CD8-positive, alpha-beta memory T cell (primary cell): ENCODE results near the gene ZCCHC17. TPM values are rescaled to one million over a fixed set of nuclear protein-coding genes. Genes with fewer than 3 reads are reported as not detected.
"Not testable (repeated sequence)": the region's sequence is repeated elsewhere in the genome, so short reads cannot be mapped to it uniquely, and the experiment has no call there.

Experiments used
- CTCF ChIA-PET: fragments of 350-600 bp; sonication (Branson Sonifier 250); formaldehyde crosslinking; loops from one replicate; lab custom pipeline; 2021; ENCODE audit warnings: antibody characterized with exemption; lab: Charles Lee
- POLR2A ChIA-PET: fragments of 350-600 bp; sonication (Branson Sonifier 250); formaldehyde crosslinking; loops from one replicate; lab custom pipeline; 2021; ENCODE audit warnings: antibody characterized with exemption; lab: Charles Lee
- DNase-seq, 5 donors: peaks; one replicate each; pipeline versions ENCODE4 v3.0.0 to v3.0.0-alpha.2; 2020 to 2022; ENCODE audit warnings: mixed read lengths in 1 of 5
- H3K27ac ChIP-seq: one replicate; pipeline ENCODE4 v1.7.0; 2013; ENCODE audit warnings: low read depth, mild to moderate bottlenecking, low read length, moderate library complexity
- H3K27me3 ChIP-seq: 2 replicates; pipeline ENCODE4 v1.7.0; 2013; ENCODE audit warnings: low read length, mild to moderate bottlenecking; ENCODE audit not compliant: insufficient read depth, poor library complexity, severe bottlenecking
- H3K36me3 ChIP-seq: 2 replicates; pipeline ENCODE4 v1.7.0; 2013; ENCODE audit warnings: mild to moderate bottlenecking, low read length, moderate library complexity; ENCODE audit not compliant: insufficient read depth
- H3K4me1 ChIP-seq: 2 replicates; pipeline ENCODE4 v1.7.0; 2013; ENCODE audit warnings: mild to moderate bottlenecking, low read length, moderate library complexity; ENCODE audit not compliant: insufficient read depth
- H3K4me3 ChIP-seq: 2 replicates; pipeline ENCODE4 v1.7.0; 2013; ENCODE audit warnings: mild to moderate bottlenecking, low read length
- H3K9me3 ChIP-seq: 2 replicates; pipeline ENCODE4 v1.7.0; 2013; ENCODE audit warnings: mild to moderate bottlenecking, low read length
- H3K27ac Mint-ChIP-seq, 8 donors: one replicate each; pipeline ENCODE4 v1.8.0; 2020 to 2021; ENCODE audit warnings: mixed read lengths in 8 of 8, mild to moderate bottlenecking in 6 of 8, inconsistent platforms in 3 of 8, moderate library complexity in 3 of 8
- H3K27me3 Mint-ChIP-seq, 2 donors: one replicate each; pipeline ENCODE4 v1.8.0; 2020 to 2021; ENCODE audit warnings: mixed read lengths in 2 of 2, mild to moderate bottlenecking in 1 of 2, moderate library complexity in 1 of 2
- H3K36me3 Mint-ChIP-seq, 3 donors: one replicate each; pipeline ENCODE4 v1.8.0; 2020 to 2021; ENCODE audit warnings: mixed read lengths in 3 of 3, inconsistent platforms in 1 of 3, mild to moderate bottlenecking in 1 of 3
- H3K4me1 Mint-ChIP-seq, 3 donors: one replicate each; pipeline ENCODE4 v1.8.0; 2020 to 2021; ENCODE audit warnings: mixed read lengths in 3 of 3, inconsistent platforms in 1 of 3, mild to moderate bottlenecking in 1 of 3
- H3K4me3 Mint-ChIP-seq, 7 donors: one replicate each; pipeline ENCODE4 v1.8.0; 2020 to 2021; ENCODE audit warnings: mixed read lengths in 7 of 7, mild to moderate bottlenecking in 6 of 7, moderate library complexity in 4 of 7, inconsistent platforms in 2 of 7
- H3K9me3 Mint-ChIP-seq, 5 donors: one replicate each; pipeline ENCODE4 v1.8.0; 2020 to 2022; ENCODE audit warnings: mixed read lengths in 5 of 5, mild to moderate bottlenecking in 3 of 5, moderate library complexity in 2 of 5, inconsistent platforms in 1 of 5
- polyA plus RNA-seq: library from polyadenylated mRNA; unstranded; fragments of 300-500 nt; fragmentation: Illumina TruSeq; gene quantifications from one replicate; pipeline ENCODE4 v1.2.3, GENCODE V29; 2021
- total RNA-seq, 2 experiments: library from RNA; stranded (reverse); gene quantifications; one replicate each; pipeline ENCODE4 v1.2.3, GENCODE V29; 2021

The ZCCHC17 gene
- total and polyA plus RNA-seq, 3 experiments from 2014 or later = 30.4 to 51.0 (median 30.8) TPM

GRCh38 chr1:31263408-31263807 lies 33.4 kb upstream of the ZCCHC17 start:
- Mint-ChIP-seq H3K27ac (peak overlapping the region in 1 of 8 donors; percentile 50), H3K4me3 (no peak overlapping the region), H3K36me3 (peaks cover 4 to 91% (median 38%) of the 10 kb centered on the region in 3 donors), H3K27me3 (no peaks in the 10 kb centered on the region), H3K9me3 (no peaks in the 10 kb centered on the region), H3K4me1 (no peaks in the 10 kb centered on the region)
- Histone ChIP-seq H3K4me1 (no peaks in the 10 kb centered on the region), H3K36me3 (peaks cover 29% of the 10 kb centered on the region), H3K9me3 (no peaks in the 10 kb centered on the region), H3K27me3 (no peaks in the 10 kb centered on the region), H3K27ac (no peak overlapping the region), H3K4me3 (no peak overlapping the region)
- ChIA-PET POLR2A (no interaction called here), CTCF (interaction anchor here (1.0 kb wide), 1 partner anchor 131 kb away, joined by 3 read pairs; no protein-coding TSS in a partner anchor)
- DNase-seq = no peak

- Mint-ChIP-seq H3K4me3 (no peak overlapping the region), H3K36me3 (peaks cover 2 to 89% (median 34%) of the 10 kb centered on the region in 3 donors), H3K27me3 (no peaks in the 10 kb centered on the region), H3K9me3 (no peaks in the 10 kb centered on the region), H3K4me1 (no peaks in the 10 kb centered on the region), H3K27ac (peak overlapping the region in 3 of 8 donors; percentile 51 to 78 (median 65))
- H3K27me3 ChIP-seq = no peaks in the 10 kb centered on the region
- POLR2A ChIA-PET = interaction anchor here (0.7 kb wide), 1 partner anchor 99 kb away, joined by 3 read pairs; no protein-coding TSS in a partner anchor
- H3K27ac ChIP-seq = no peak overlapping the region
- no peaks in the 10 kb centered on the region for H3K9me3 ChIP-seq
- DNase-seq = no peak
- H3K36me3 ChIP-seq = peaks cover 34% of the 10 kb centered on the region
- CTCF ChIA-PET = no interaction called here
- no peaks in the 10 kb centered on the region for H3K4me1 ChIP-seq
- H3K4me3 ChIP-seq = no peak overlapping the region
Observed at GRCh38 chr1:31264790-31265386, 31.9 kb upstream of the ZCCHC17 start.

- CTCF ChIA-PET = no interaction called here
- Mint-ChIP-seq H3K4me1 (no peaks in the 10 kb centered on the region), H3K27me3 (no peaks in the 10 kb centered on the region), H3K27ac (peak overlapping the region in 2 of 8 donors; percentile 26 to 50), H3K4me3 (no peak overlapping the region), H3K36me3 (peaks cover 8 to 89% (median 40%) of the 10 kb centered on the region in 3 donors), H3K9me3 (no peaks in the 10 kb centered on the region)
- Histone ChIP-seq H3K27ac (no peak overlapping the region), H3K4me3 (no peak overlapping the region), H3K27me3 (no peaks in the 10 kb centered on the region), H3K4me1 (no peaks in the 10 kb centered on the region), H3K36me3 (peaks cover 41% of the 10 kb centered on the region), H3K9me3 (no peaks in the 10 kb centered on the region)
- DNase-seq = no peak
- POLR2A ChIA-PET = no interaction called here
Observed at GRCh38 chr1:31266547-31266946, 30.3 kb upstream of the ZCCHC17 start.

- Mint-ChIP-seq H3K4me3 (no peak overlapping the region), H3K27me3 (no peaks in the 10 kb centered on the region), H3K9me3 (no peaks in the 10 kb centered on the region), H3K4me1 (peaks cover 10 to 24% (median 11%) of the 10 kb centered on the region in 3 donors), H3K36me3 (peaks cover 8 to 77% (median 31%) of the 10 kb centered on the region in 3 donors), H3K27ac (no peak overlapping the region)
- H3K36me3 ChIP-seq = peaks cover 46% of the 10 kb centered on the region
- H3K27me3 ChIP-seq = no peaks in the 10 kb centered on the region
- H3K27ac ChIP-seq = no peak overlapping the region
- no peak overlapping the region for H3K4me3 ChIP-seq
- H3K9me3 ChIP-seq = no peaks in the 10 kb centered on the region
- POLR2A ChIA-PET = no interaction called here
- CTCF ChIA-PET = no interaction called here
- no peaks in the 10 kb centered on the region for H3K4me1 ChIP-seq
- no peak for DNase-seq
Observed at GRCh38 chr1:31272369-31272768, 24.5 kb upstream of the ZCCHC17 start.

- no peaks in the 10 kb centered on the region for H3K27me3 ChIP-seq
- no peaks in the 10 kb centered on the region for H3K27me3 Mint-ChIP-seq
- POLR2A ChIA-PET = interaction anchor here (0.7 kb wide), 1 partner anchor 122 kb away, joined by 3 read pairs; no protein-coding TSS in a partner anchor
Observed at GRCh38 chr1:31273619-31274018, 23.2 kb upstream of the ZCCHC17 start.

GRCh38 chr1:31282426-31282825 lies 14.4 kb upstream of the ZCCHC17 start:
- H3K4me3 ChIP-seq, DNase-seq, H3K9me3 Mint-ChIP-seq, H3K4me3 Mint-ChIP-seq, POLR2A ChIA-PET, H3K27ac ChIP-seq, H3K27me3 Mint-ChIP-seq, H3K4me1 ChIP-seq, H3K9me3 ChIP-seq, H3K27me3 ChIP-seq, CTCF ChIA-PET: not testable (repeated sequence)
- Mint-ChIP-seq H3K4me1 (peaks cover 4 to 10% (median 5%) of the 10 kb centered on the region in 3 donors), H3K27ac (peak overlapping the region in 1 of 8 donors; percentile 41), H3K36me3 (peaks cover 10 to 85% (median 25%) of the 10 kb centered on the region in 3 donors)
- H3K36me3 ChIP-seq = peaks cover 42% of the 10 kb centered on the region

More at GRCh38 chr1:31273619-31274018, 23.2 kb upstream of the ZCCHC17 start:
- H3K4me3 ChIP-seq = no peak overlapping the region
- Mint-ChIP-seq H3K4me1 (peaks cover 10 to 32% (median 11%) of the 10 kb centered on the region in 3 donors), H3K9me3 (no peaks in the 10 kb centered on the region), H3K27ac (peak overlapping the region in 4 of 8 donors; percentile 0 to 76 (median 61)), H3K4me3 (no peak overlapping the region), H3K36me3 (peaks cover 11 to 77% (median 33%) of the 10 kb centered on the region in 3 donors)
- no peaks in the 10 kb centered on the region for H3K9me3 ChIP-seq
- DNase-seq = no peak
- CTCF ChIA-PET = no interaction called here
- H3K36me3 ChIP-seq = peaks cover 51% of the 10 kb centered on the region
- no peaks in the 10 kb centered on the region for H3K4me1 ChIP-seq
- H3K27ac ChIP-seq = no peak overlapping the region

GRCh38 chr1:31287791-31288190 lies 9.0 kb upstream of the ZCCHC17 start:
- not testable (repeated sequence) for DNase-seq

GRCh38 chr1:31289021-31289420 lies 7.8 kb upstream of the ZCCHC17 start:
- ChIA-PET POLR2A (no interaction called here), CTCF (no interaction called here)
- Mint-ChIP-seq H3K4me3 (no peak overlapping the region), H3K9me3 (no peaks in the 10 kb centered on the region), H3K27me3 (no peaks in the 10 kb centered on the region), H3K36me3 (peaks cover 20 to 83% (median 25%) of the 10 kb centered on the region in 3 donors), H3K4me1 (peaks cover 9 to 17% (median 14%) of the 10 kb centered on the region in 3 donors), H3K27ac (no peak overlapping the region)
- no peaks in the 10 kb centered on the region for H3K27me3 ChIP-seq
- no peak overlapping the region for H3K4me3 ChIP-seq
- H3K9me3 ChIP-seq = no peaks in the 10 kb centered on the region
- no peak overlapping the region for H3K27ac ChIP-seq
- H3K4me1 ChIP-seq = no peaks in the 10 kb centered on the region
- peaks cover 54% of the 10 kb centered on the region for H3K36me3 ChIP-seq
- DNase-seq = no peak

More at GRCh38 chr1:31287791-31288190, 9.0 kb upstream of the ZCCHC17 start:
- Mint-ChIP-seq H3K36me3 (peaks cover 12 to 84% (median 20%) of the 10 kb centered on the region in 3 donors), H3K4me1 (peaks cover 5 to 11% (median 7%) of the 10 kb centered on the region in 3 donors)
- H3K4me3 ChIP-seq, CTCF ChIA-PET, H3K4me3 Mint-ChIP-seq, H3K27me3 ChIP-seq, H3K4me1 ChIP-seq, H3K9me3 ChIP-seq, H3K27me3 Mint-ChIP-seq, H3K27ac ChIP-seq, H3K27ac Mint-ChIP-seq, H3K9me3 Mint-ChIP-seq: not testable (repeated sequence)
- POLR2A ChIA-PET = interaction anchor here (1.2 kb wide), 1 partner anchor 9 kb away, joined by 3 read pairs; the partner anchor contains the start of genes SNRNP40 and ZCCHC17
- peaks cover 46% of the 10 kb centered on the region for H3K36me3 ChIP-seq
